ENCODE results near the gene TSGA10IP.

Gene TSGA10IP

DNA sequence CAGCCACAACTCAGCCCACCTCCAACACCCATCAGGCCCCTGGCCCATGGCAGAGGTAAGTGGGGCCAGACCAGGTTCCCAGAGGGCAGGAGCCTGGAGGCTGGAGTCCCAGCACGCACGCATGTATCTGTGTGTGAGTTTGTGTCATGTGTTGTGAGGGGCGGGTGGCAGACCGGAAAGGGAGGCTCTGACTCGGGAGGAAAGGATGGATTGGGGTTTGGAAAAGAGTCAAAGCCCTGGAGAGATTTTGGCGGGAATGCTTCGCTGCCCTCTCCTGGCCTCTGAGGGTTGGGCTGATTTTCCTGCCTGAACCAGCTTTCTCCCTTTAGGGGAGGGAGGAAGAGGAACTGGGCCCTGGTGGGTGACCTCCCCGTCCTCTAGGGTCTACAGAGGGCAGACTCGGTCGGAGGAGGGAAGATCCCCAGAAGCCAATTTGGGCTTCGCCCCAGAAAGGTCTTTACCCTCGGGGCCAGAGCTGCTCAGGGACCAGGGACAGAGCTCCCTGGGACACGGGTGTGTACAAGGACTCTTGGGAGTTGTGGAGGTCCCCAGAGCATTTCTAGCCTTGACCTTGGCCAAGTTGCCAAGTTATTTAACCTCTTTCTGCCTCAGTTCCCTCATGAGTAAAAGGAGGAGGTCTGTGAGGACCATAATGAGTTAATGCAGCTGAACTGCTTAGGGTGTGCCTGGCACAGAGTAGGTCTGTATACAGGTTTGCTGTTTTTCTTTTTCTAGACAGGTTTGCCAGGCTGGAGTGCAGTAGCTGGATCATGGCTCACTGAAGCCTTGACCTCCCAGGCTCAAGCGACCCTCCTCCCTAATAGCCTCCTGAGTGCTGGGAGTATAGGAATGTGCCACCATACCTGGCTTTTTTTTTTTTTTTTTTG, 33.4 kb upstream of the TSGA10IP start:
- no peak overlapping the region for H3K4me3 ChIP-seq (ENCODE audit: low read depth, low read length)
- TF ChIP-seq, protein P1, sequence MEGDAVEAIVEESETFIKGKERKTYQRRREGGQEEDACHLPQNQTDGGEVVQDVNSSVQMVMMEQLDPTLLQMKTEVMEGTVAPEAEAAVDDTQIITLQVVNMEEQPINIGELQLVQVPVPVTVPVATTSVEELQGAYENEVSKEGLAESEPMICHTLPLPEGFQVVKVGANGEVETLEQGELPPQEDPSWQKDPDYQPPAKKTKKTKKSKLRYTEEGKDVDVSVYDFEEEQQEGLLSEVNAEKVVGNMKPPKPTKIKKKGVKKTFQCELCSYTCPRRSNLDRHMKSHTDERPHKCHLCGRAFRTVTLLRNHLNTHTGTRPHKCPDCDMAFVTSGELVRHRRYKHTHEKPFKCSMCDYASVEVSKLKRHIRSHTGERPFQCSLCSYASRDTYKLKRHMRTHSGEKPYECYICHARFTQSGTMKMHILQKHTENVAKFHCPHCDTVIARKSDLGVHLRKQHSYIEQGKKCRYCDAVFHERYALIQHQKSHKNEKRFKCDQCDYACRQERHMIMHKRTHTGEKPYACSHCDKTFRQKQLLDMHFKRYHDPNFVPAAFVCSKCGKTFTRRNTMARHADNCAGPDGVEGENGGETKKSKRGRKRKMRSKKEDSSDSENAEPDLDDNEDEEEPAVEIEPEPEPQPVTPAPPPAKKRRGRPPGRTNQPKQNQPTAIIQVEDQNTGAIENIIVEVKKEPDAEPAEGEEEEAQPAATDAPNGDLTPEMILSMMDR (IDR thresholded peaks at IDR 0.05; ENCODE audit: borderline replicate concordance, insufficient read depth, low read depth, low read length), result no peak

DNA sequence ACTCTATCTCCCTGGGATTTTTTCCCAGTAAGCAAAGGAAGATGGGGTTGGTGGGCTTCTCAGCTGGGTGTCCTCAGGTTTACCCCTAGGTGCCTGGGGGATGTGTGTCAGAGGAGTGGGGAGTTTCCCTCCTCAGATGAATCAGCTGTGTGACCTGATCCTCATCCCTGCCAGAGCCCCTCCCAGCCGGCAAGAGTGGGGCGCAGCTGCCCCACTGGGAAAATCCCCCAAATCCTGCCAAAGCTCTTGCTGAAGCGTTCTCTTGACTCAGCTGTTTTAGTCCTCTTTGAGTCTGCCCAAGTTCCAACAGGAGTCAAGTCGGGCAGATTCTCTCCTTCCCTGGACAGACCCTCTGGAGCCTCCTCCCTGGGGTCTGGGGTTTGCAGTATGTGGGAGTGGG, 32.4 kb upstream of the TSGA10IP start:
- no peak overlapping the region for H3K4me3 ChIP-seq (ENCODE audit: low read depth, low read length)
- TF ChIP-seq, protein P1 (IDR thresholded peaks at IDR 0.05; ENCODE audit: borderline replicate concordance, insufficient read depth, low read depth, low read length), result no peak

DNA sequence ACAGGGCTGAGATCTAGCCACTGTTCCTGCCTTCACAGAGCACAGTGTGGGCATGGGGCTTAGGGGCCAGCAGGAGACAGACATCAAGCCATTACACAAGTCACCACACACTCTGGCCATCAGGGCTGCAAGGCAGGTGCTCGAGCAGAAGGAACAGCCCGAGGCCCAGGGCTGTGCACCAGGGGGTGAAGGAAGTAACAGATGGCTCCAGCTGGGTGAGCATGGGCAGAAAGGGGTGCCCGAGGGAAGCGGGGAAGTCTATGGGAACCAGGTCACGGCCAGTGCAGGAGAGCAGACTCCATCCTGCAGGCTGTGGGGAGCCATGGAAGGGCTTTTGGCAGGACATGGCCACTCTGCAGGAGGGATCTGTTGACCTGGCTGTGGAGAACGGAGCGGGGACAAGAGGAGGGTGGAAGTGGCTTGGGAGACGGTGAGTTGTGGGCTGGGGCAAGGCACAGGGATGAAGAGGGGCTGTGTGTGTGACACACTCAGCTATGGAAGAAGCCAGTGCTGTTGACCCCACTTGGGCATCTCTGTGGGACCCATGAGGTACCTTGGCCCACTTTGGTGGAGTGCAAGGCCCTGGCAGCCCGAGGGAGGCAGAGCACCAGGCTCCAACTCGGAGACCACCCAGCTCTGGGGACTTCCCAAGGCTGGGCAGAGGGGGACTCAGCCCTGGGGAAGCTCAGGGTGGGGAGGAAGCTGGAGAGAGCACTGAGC, 30.0 kb upstream of the TSGA10IP start:
- H3K4me3 ChIP-seq (ENCODE audit: low read depth, low read length), result no peak overlapping the region
- TF ChIP-seq, protein P1 (IDR thresholded peaks at IDR 0.05; ENCODE audit: borderline replicate concordance, insufficient read depth, low read depth, low read length), result no peak

DNA sequence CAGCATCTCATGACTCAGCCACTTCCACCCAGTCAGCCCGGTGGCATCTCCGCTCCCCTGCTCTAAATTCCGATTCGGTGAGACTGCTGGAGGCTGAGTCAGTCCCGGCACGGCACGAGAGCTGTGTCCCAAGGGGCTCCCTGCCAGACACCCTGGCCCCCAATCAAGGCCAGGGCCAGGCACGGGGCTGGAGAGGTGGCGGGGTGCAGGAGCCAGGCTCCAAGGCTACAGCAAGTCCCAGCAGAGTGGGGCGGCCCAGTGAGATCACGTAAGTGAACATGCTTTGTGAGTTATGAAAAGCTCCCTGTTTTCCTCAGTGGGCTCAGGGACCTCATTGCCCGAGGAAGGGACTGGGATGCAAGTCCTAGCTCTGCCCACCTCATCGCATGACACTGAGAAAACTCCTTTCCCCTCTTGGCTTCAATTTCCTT, 29.4 kb upstream of the TSGA10IP start:
- H3K4me3 ChIP-seq (ENCODE audit: low read depth, low read length), result no peak overlapping the region
- TF ChIP-seq, protein P1 (IDR thresholded peaks at IDR 0.05; ENCODE audit: borderline replicate concordance, insufficient read depth, low read depth, low read length), result no peak

DNA sequence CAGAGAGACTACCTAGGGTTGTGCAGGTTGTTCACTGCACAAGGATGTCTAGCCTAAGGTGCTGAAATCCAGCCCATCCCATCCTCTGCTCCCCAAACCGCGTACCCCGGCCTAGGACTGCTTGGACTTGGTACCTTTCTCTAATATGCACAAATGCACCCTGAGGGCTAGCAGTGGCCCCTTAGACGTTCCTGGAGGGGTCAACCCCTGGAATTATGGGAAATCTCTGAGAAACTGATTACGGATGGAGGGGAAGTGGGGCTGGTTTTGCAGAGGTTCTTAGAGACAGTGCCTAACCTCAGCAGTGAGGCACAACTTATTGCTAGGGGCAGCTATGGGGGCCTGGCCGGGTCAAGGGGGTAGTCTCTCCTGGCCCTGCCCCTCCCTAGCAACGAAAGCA, 28.9 kb upstream of the TSGA10IP start:
- H3K4me3 ChIP-seq (ENCODE audit: low read depth, low read length), result no peak overlapping the region
- TF ChIP-seq, protein P1 (IDR thresholded peaks at IDR 0.05; ENCODE audit: borderline replicate concordance, insufficient read depth, low read depth, low read length), result no peak

DNA sequence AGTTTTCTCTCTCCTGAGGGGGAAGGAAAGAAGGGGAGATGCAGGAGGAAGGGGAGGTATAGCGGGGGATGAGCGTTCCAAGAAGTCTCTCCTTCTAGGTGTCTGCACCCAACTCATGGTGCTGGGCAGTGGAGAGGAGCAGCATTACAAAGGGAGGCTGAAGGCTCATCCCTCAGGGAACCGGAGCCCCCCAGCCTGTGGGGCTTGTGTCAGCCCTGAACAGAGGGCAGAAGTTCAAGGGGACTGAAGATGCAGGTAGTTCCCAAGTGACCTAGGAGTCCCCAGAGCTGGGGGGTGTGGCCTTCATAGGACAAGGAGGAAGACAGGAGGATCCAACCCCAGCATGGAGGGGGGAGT, 28.2 kb upstream of the TSGA10IP start:
- no peak overlapping the region for H3K4me3 ChIP-seq (ENCODE audit: low read depth, low read length)
- TF ChIP-seq, protein P1 (IDR thresholded peaks at IDR 0.05; ENCODE audit: borderline replicate concordance, insufficient read depth, low read depth, low read length), result no peak

Measured in GM12875 (cell line).